HT-29 (cell line): Measurements from ENCODE around the gene WBP1L. TPM values are rescaled to one million over a fixed set of nuclear protein-coding genes. Genes with fewer than 3 reads are reported as not detected.
"Not testable (repeated sequence)": the region's sequence is repeated elsewhere in the genome, so short reads cannot be mapped to it uniquely, and the experiment has no call there.

Source experiments
- DNase-seq: peaks from one replicate; pipeline ENCODE4 v3.0.0-alpha.2; 2015; ENCODE audit warnings: low spot score
- total RNA-seq: library from RNA; depleted of rRNA; stranded (reverse); fragments of >200 nt; shearing (Covaris generic); gene quantifications from 2 replicates; pipeline ENCODE4 v1.2.3, GENCODE V29; 2014

The WBP1L gene
- total RNA-seq, 1 experiment from 2014 or later: 27.5 TPM

DNA sequence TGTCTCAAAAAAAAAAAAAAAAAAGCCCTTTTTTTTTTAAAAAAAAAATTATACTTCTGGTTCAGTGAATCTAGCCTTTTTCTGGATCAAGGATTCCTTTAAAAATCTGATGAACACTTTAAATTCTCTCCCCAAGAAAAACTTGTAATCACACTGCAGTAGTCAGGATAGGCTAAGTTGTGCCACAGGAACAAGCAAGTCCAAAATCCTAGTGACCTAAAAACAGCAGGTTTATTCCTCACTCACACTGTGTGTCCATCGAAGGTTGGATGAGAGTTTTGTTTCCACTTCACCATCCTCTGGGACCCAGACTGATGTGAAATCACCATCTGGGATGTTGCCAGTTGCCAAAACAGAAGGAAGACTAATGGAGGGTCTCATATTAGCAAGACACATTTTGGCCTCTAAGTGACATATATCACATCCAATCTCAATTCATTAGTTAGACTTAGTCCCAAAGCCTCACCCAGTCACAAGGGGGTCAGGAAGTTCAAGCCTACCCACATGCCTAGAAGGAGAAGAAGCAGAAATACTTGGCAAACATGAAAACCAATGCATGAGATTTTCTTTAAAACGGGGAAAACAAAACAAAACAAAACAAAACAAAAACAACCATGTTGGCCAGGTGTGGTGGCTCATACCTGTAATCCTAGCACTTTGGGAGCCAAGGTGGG is 60.8 kb downstream of the WBP1L start:
- no peak for DNase-seq

GRCh38 chr10:102808380-102808779 is 64.6 kb downstream of the WBP1L start:
- no peak for DNase-seq

DNA sequence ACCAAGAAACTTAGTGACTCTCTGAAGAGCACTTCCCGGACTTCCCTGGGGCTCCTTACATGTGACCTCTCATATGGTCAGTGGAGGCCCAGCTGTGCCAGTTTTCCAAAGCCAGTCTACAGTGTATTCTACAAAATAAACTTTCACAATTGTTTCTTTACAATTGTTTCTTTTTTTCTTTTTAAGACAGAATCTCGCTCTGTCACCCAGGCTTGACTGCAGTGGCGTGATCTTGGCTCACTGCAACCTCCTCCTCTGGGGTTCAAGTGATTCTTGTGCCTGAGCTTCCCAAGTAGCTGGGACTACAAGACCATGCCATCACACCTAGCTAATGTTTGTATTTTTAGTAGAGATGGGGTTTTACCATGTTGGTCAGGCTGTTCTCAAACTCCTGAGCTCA is 67.6 kb downstream of the WBP1L start:
- no peak for DNase-seq

GRCh38 chr10:102812231-102812876 is 68.6 kb downstream of the WBP1L start:
- no peak for DNase-seq

DNA sequence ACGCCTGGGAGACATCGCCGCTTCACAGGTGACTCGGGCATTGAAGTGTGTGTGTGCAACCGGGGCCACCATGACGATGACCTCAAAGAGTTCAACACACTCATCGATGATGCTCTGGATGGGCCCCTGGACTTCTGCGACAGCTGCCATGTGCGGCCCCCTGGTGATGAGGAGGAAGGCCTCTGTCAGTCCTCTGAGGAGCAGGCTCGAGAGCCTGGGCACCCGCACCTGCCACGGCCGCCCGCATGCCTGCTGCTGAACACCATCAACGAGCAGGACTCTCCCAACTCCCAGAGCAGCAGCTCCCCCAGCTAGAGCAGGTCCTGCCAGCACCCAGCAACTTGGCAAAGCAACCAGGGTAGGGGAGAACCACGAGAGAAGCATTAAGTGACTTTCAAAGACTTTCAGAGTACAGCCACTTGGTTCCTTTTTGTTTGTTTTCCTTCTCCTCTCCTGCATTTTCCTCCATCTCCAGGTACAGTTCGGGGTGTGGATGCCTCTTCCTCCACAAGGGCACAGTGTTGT is 69.3 kb downstream of the WBP1L start:
- no peak for DNase-seq

DNA sequence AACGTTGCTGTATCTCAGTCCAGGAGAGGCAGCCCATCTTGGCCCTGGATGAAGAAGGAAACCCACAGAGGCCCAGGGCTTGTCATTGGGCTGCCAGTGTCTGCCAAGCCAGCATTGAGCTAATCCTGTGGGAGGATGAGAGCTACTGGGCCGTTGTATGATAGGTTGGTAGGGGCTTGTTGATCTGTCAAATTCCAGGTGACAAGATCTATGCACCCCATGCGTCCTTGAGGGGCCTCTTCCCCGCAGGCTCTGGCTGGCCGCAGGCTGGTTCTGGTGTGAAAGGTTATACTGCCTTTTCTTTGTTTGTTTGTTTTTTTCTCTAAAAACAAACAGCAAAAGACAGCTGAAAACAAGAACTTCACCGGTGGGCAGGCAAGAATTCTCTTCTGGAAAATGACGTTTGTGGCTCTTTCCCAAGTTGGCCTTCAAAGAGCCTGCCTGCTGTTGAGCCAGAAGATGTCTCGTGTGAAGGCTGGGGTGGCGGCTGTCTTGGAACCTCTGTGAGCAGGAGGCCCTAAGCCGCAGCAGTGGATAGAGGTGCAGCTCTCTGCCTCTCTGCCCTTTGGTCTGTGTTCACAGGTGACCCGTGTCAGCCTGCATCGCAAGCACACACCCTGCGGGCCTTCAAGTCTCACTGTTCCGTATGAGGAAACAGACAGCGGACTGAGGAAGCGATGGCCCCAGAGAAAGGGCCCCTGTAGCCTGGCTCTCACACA is 70.1 kb downstream of the WBP1L start:
- DNase-seq: no peak

GRCh38 chr10:102814453-102814871 is 70.7 kb downstream of the WBP1L start:
- no peak for DNase-seq

GRCh38 chr10:102814873-102815661 is 71.3 kb downstream of the WBP1L start:
- no peak for DNase-seq

DNA sequence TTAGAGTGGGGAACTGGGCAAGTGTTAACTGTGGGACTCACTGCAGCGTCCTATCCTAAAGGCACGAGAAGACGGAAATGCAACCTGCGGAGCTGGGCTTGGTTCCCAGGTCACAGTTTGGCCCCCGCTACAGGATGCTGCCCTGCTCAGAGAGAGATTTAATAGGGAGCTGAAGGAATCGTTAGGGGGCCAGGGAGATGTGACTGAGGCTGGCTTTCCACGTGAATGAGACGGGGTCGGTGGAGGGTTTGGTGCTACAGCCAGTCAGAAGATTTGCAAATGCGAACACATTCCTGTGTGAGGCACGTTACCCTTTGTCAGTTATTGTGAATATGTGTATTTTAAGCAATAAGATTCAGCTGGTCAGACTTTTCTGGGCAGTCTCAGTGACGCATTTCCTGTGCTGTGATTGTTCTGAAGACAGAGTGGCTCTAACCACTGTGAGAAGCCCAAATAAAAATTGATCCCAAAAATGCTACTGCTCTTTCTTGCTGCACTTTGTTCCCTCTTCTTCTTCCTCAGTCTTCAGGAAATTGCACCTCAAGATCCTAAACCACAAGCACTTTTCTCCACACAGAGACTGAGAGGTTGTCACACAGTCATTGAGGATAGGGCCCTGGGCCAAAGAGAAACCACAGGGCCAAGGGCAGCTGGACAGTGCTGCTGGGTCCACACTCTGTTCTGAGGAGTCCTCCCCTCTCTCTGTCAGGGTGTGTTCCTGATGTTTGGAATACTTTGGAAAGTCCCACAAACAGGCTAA is 72.2 kb downstream of the WBP1L start:
- DNase-seq: no peak

DNA sequence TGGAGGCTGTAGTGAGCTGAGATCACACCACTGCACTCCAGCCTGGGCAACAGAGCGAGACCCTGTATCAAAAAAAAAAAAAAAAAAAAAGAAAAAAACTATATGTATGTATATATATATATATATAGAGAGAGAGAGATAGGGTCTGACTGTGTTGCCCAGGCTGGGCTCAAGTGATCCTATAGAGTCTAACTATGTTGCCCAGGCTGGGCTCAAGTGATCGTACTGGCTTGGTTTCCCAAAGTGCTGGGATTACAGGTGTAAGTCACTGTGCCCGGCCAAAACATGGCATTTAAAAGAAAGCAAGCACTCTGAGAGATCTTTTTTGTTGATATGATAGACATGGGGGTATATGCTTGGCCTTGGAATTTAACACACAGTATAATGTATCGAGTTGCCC is 73.4 kb downstream of the WBP1L start:
- no peak for DNase-seq

GRCh38 chr10:102819054-102819453 is 75.3 kb downstream of the WBP1L start:
- no peak for DNase-seq

DNA sequence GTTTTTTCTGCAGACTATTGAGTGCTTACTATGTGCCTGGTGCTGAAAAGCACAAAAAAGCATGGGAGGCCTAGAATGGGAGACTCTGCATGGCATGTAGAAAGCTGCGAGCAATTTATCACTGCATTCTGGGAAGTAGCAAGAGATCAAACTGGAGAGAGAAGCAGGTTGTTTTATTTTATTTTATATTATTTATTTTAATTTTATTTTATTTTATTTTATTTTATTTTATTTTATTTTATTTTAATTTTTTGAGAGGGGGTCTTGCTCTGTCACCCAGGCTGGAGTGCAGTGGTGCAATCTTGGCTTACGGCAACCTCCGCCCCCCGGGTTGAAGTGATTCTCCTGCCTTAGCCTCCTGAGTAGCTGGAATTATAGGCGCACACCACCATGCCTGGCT is 76.3 kb downstream of the WBP1L start:
- not testable (repeated sequence) for DNase-seq

GRCh38 chr10:102822222-102822621 is 78.5 kb downstream of the WBP1L start:
- no peak for DNase-seq

DNA sequence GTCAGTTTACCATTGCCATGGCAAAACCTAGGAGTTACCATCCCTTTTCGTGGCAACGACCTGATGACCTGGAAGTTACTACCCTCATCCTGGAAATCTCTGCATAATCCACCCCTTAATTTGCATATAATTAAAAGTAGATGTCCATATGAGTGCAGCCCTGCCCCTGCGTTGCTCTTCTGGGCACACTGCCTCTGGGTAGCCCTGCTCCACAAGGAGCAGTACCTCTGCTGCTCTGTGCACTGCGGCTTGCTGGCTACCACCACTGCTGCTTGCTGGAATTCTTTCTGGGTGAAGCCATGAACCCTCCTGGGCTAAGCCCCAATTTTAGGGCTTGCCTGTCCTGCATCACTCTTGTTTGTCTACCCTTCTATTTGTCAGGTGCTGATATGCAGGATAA is 80.9 kb downstream of the WBP1L start:
- no peak for DNase-seq

- DNase-seq: no peak
These were observed 82.5 kb downstream of the WBP1L start for GRCh38 chr10:102826148-102826796.

DNA sequence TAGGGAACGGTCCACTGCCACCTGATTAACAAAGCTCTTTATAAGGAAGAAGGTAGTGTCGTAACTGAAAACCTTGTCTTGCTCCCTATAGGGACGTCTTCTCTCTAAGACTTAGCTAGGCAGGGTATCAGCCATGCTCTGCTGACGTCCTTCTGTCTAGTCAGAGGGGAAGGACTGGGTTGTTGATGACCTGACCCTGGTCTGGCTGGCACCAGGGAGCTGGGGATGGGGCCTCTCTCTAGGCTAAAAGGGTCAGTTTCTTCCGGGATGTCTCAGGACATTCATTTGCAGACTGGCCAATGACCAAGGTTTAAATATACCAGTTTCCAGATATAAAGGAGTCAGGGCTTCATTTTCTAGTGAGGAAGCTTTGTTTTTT is 83.8 kb downstream of the WBP1L start:
- no peak for DNase-seq

GRCh38 chr10:102831322-102832071 is 87.7 kb downstream of the WBP1L start:
- no peak for DNase-seq

- no peak for DNase-seq
These were observed 88.5 kb downstream of the WBP1L start for GRCh38 chr10:102832248-102832647.

GRCh38 chr10:102832987-102833386 is 89.2 kb downstream of the WBP1L start:
- DNase-seq: no peak

GRCh38 chr10:102834143-102834542 is 90.4 kb downstream of the WBP1L start:
- no peak for DNase-seq
